Measurements from ENCODE around the gene DENND2A. TPM values are rescaled to one million over a fixed set of nuclear protein-coding genes. Genes with fewer than 3 reads are reported as not detected.
"Not testable (repeated sequence)": the region's sequence is repeated elsewhere in the genome, so short reads cannot be mapped to it uniquely, and the experiment has no call there.

Gene DENND2A
- 0.34 and 0.75 TPM in 2 replicates for total RNA-seq (2014; rRNA removed; shearing (Covaris generic); ENCODE audit: low replicate concordance)

GRCh38 chr7:140640727-140641523 lies at the start of gene DENND2A:
Gene DENND2A, minus strand, starts transcription at chr7:140640813. Its CDS starts 38,416 bp downstream, at chr7:140602397.
- no peak for DNase-seq (ENCODE audit: low read depth)
- in situ Hi-C loops (cut with HindIII; ENCODE audit: low pct_unique_long_range_greater_than_20kb, low sequenced_read_pairs), result no loop called here

GRCh38 chr7:140689199-140690152 lies 48.9 kb upstream of the DENND2A start:
- in situ Hi-C loops (cut with HindIII; ENCODE audit: low pct_unique_long_range_greater_than_20kb, low sequenced_read_pairs), result no loop called here
- DNase-seq (ENCODE audit: low read depth), result no peak

GRCh38 chr7:140688341-140688740 lies 47.7 kb upstream of the DENND2A start:
- no peak for DNase-seq (ENCODE audit: low read depth)
- in situ Hi-C loops (cut with HindIII; ENCODE audit: low pct_unique_long_range_greater_than_20kb, low sequenced_read_pairs), result no loop called here

- in situ Hi-C loops (cut with HindIII; ENCODE audit: low pct_unique_long_range_greater_than_20kb, low sequenced_read_pairs), result no loop called here
Measured at GRCh38 chr7:140686921-140687320, 46.3 kb upstream of the DENND2A start.

GRCh38 chr7:140685407-140686087 lies 44.9 kb upstream of the DENND2A start:
- in situ Hi-C loops (cut with HindIII; ENCODE audit: low pct_unique_long_range_greater_than_20kb, low sequenced_read_pairs), result no loop called here
- DNase-seq (ENCODE audit: low read depth), result no peak

More at GRCh38 chr7:140686921-140687320, 46.3 kb upstream of the DENND2A start:
- DNase-seq (ENCODE audit: low read depth), result no peak

GRCh38 chr7:140684066-140684950 lies 43.7 kb upstream of the DENND2A start:
- in situ Hi-C loops (cut with HindIII; ENCODE audit: low pct_unique_long_range_greater_than_20kb, low sequenced_read_pairs), result no loop called here

GRCh38 chr7:140683657-140684056 lies 43.0 kb upstream of the DENND2A start:
- no peak for DNase-seq (ENCODE audit: low read depth)
- in situ Hi-C loops (cut with HindIII; ENCODE audit: low pct_unique_long_range_greater_than_20kb, low sequenced_read_pairs), result no loop called here

More at GRCh38 chr7:140684066-140684950, 43.7 kb upstream of the DENND2A start:
- DNase-seq (ENCODE audit: low read depth), result no peak

- no peak for DNase-seq (ENCODE audit: low read depth)
- in situ Hi-C loops (cut with HindIII; ENCODE audit: low pct_unique_long_range_greater_than_20kb, low sequenced_read_pairs), result no loop called here
Measured at GRCh38 chr7:140681766-140682165, 41.2 kb upstream of the DENND2A start.

- in situ Hi-C loops (cut with HindIII; ENCODE audit: low pct_unique_long_range_greater_than_20kb, low sequenced_read_pairs), result no loop called here
- no peak for DNase-seq (ENCODE audit: low read depth)
Measured at GRCh38 chr7:140680886-140681285, 40.3 kb upstream of the DENND2A start.

- in situ Hi-C loops (cut with HindIII; ENCODE audit: low pct_unique_long_range_greater_than_20kb, low sequenced_read_pairs), result no loop called here
- no peak for DNase-seq (ENCODE audit: low read depth)
Measured at GRCh38 chr7:140679186-140679585, 38.6 kb upstream of the DENND2A start.

GRCh38 chr7:140678816-140679130 lies 38.2 kb upstream of the DENND2A start:
- in situ Hi-C loops (cut with HindIII; ENCODE audit: low pct_unique_long_range_greater_than_20kb, low sequenced_read_pairs), result no loop called here
- DNase-seq (ENCODE audit: low read depth), result no peak

- DNase-seq (ENCODE audit: low read depth), result no peak
- in situ Hi-C loops (cut with HindIII; ENCODE audit: low pct_unique_long_range_greater_than_20kb, low sequenced_read_pairs), result no loop called here
Measured at GRCh38 chr7:140678081-140678815, 37.6 kb upstream of the DENND2A start.

- DNase-seq (ENCODE audit: low read depth), result no peak
- in situ Hi-C loops (cut with HindIII; ENCODE audit: low pct_unique_long_range_greater_than_20kb, low sequenced_read_pairs), result no loop called here
Measured at GRCh38 chr7:140677496-140677895, 36.9 kb upstream of the DENND2A start.

GRCh38 chr7:140676956-140677355 lies 36.3 kb upstream of the DENND2A start:
- DNase-seq (ENCODE audit: low read depth); in situ Hi-C loops (cut with HindIII; ENCODE audit: low pct_unique_long_range_greater_than_20kb, low sequenced_read_pairs): not testable (repeated sequence)

GRCh38 chr7:140676306-140676705 lies 35.7 kb upstream of the DENND2A start:
- DNase-seq (ENCODE audit: low read depth), result no peak
- in situ Hi-C loops (cut with HindIII; ENCODE audit: low pct_unique_long_range_greater_than_20kb, low sequenced_read_pairs), result no loop called here

GRCh38 chr7:140675726-140676125 lies 35.1 kb upstream of the DENND2A start:
- in situ Hi-C loops (cut with HindIII; ENCODE audit: low pct_unique_long_range_greater_than_20kb, low sequenced_read_pairs), result no loop called here
- DNase-seq (ENCODE audit: low read depth), result no peak
